ENCODE data around the gene GIT2. TPM values are rescaled to one million over a fixed set of nuclear protein-coding genes. Genes with fewer than 3 reads are reported as not detected.

GIT2 gene
- total and polyA plus RNA-seq, 2 experiments from 2014 or later, result 15.8 to 20.9 TPM

GRCh38 chr12:109912855-109913321 is 83.3 kb downstream of the GIT2 start:
- Mint-ChIP-seq H3K4me3 (no peak overlapping the region), H3K27ac (no peak overlapping the region)
- H3K36me3 ChIP-seq (ENCODE audit: insufficient read depth), result no peaks in the 10 kb centered on the region

More at GRCh38 chr12:109912855-109913321, 83.3 kb downstream of the GIT2 start:
- no peaks in the 10 kb centered on the region for H3K9me2 ChIP-seq (ENCODE audit: insufficient read depth)
- Mint-ChIP-seq H3K27me3 (ENCODE audit: insufficient read depth, low read depth, poor library complexity) (peaks cover 14% of the 10 kb centered on the region), H3K9me3 (no peaks in the 10 kb centered on the region), H3K36me3 (ENCODE audit: low read depth) (peaks cover 44% of the 10 kb centered on the region), H3K4me1 (peaks cover 14% of the 10 kb centered on the region)
- H3K4me2 ChIP-seq, result no peak overlapping the region
- H3K79me2 ChIP-seq (replicated peaks; ENCODE audit: insufficient read depth), result no peaks in the 10 kb centered on the region
- DNase-seq (ENCODE audit: low spot score) (no peak), ATAC-seq (no peak)
- no peak overlapping the region for H3K4me3 ChIP-seq
- TF ChIP-seq ZNF114 (CRISPR knock-in tag; IDR thresholded peaks at IDR 0.05) (no peak), CTCF (conservative IDR thresholded peaks at IDR 0.05; ENCODE audit: low read depth in 2 of 2) (no peak), CREB1 (CRISPR knock-in tag; IDR thresholded peaks at IDR 0.05; ENCODE audit: low read depth) (no peak), POLR2AphosphoS5 (IDR thresholded peaks at IDR 0.05; ENCODE audit: low read depth) (no peak), REST (IDR thresholded peaks at IDR 0.05; ENCODE audit: unreplicated experiment) (no peak), STAT1 (IDR thresholded peaks at IDR 0.05; ENCODE audit: unreplicated experiment) (no peak), EZH2phosphoT487 (IDR thresholded peaks at IDR 0.05; ENCODE audit: unreplicated experiment) (no peak), ZNF331 (CRISPR knock-in tag; IDR thresholded peaks at IDR 0.05; ENCODE audit: low read depth) (no peak), ETS1 (IDR thresholded peaks at IDR 0.05) (no peak), EZH2 (IDR thresholded peaks at IDR 0.05; ENCODE audit: low read depth, unreplicated experiment) (no peak), ZNF462 (CRISPR knock-in tag; IDR thresholded peaks at IDR 0.05) (no peak), NANOG (IDR thresholded peaks at IDR 0.05; ENCODE audit: borderline replicate concordance) (no peak), JUNB (IDR thresholded peaks at IDR 0.05; ENCODE audit: unreplicated experiment) (no peak)
- no peak overlapping the region for H2AFZ ChIP-seq
- H3K27ac ChIP-seq (ENCODE audit: low read depth), result no peak overlapping the region
- no peaks in the 10 kb centered on the region for H3K4me1 ChIP-seq (ENCODE audit: insufficient read depth)
- peaks cover 16% of the 10 kb centered on the region for H3K27me3 ChIP-seq (ENCODE audit: insufficient read depth)
- peaks cover 4% of the 10 kb centered on the region for H4K20me1 ChIP-seq (replicated peaks; ENCODE audit: insufficient read depth)
- H3F3A ChIP-seq (replicated peaks; ENCODE audit: low read depth), result 0 out of 2 replicates have a peak, but pooled peaks cover 8% of the 10 kb centered on the region

Data from GM23338 (cell line).